Loucy (cell line): Measurements from ENCODE around the gene PDXP.

Source experiments
- EZH2phosphoT487 ChIP-seq: fragments of 200-600 bp; IDR thresholded peaks from 2 replicates; pipeline ENCODE4 v1.6.1; 2018; ENCODE audit warnings: antibody characterized with exemption, mild to moderate bottlenecking, moderate library complexity, borderline replicate concordance
- TF ChIP-seq, protein P1 (sequence below): fragments of 200-600 bp; sonication (generic); conservative IDR thresholded peaks from 2 replicates; pipeline ENCODE4 v1.5.1; 2014; ENCODE audit warnings: mild to moderate bottlenecking, antibody characterized with exemption, low read length

DNA sequence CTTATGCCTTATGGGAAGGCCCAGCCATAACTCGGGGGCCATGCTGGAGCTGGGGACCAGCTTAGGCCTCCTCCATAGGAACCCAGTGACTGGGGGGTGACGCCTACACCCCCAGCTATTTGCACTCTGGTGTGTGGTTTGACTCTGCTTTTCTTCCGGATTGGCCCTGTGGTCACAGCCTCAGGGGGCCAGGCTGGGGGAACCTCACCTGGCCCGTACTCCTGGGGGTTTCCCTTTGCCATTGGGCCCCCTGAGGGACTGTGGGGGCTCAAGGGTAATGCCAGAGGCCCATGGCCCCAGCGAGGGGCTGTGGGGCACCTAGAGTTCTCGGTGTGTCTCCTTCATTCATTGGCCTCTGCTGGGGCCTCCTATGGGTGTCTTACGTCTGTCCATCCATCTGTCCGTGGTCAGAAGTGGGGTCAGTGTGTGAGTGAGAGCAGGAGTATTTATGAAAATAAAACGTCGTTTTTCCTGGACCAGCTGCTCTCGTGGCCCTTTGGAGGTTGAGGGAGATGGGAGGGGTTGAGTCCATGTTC, 25.4 kb upstream of the PDXP start:
- TF ChIP-seq, protein P1, sequence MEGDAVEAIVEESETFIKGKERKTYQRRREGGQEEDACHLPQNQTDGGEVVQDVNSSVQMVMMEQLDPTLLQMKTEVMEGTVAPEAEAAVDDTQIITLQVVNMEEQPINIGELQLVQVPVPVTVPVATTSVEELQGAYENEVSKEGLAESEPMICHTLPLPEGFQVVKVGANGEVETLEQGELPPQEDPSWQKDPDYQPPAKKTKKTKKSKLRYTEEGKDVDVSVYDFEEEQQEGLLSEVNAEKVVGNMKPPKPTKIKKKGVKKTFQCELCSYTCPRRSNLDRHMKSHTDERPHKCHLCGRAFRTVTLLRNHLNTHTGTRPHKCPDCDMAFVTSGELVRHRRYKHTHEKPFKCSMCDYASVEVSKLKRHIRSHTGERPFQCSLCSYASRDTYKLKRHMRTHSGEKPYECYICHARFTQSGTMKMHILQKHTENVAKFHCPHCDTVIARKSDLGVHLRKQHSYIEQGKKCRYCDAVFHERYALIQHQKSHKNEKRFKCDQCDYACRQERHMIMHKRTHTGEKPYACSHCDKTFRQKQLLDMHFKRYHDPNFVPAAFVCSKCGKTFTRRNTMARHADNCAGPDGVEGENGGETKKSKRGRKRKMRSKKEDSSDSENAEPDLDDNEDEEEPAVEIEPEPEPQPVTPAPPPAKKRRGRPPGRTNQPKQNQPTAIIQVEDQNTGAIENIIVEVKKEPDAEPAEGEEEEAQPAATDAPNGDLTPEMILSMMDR, result no peak
- no peak for TF ChIP-seq EZH2phosphoT487
